ENCODE results near the gene SYNGR3. TPM values are rescaled to one million over a fixed set of nuclear protein-coding genes. Genes with fewer than 3 reads are reported as not detected.

The SYNGR3 gene

GRCh38 chr16:2042986-2043666 is 53.4 kb downstream of the SYNGR3 start:
- H3K4me2 ChIP-seq (ENCODE audit: low read length): no peak overlapping the region
- H3K4me1 ChIP-seq (ENCODE audit: control insufficient read depth, low read depth, low read length): peaks cover 2% of the 10 kb centered on the region
- H2BK120ac ChIP-seq (ENCODE audit: low read depth, low read length): no peak overlapping the region
- H3K27ac ChIP-seq (ENCODE audit: low read depth, low read length): no peak overlapping the region
- no peak overlapping the region for H3K4ac ChIP-seq (ENCODE audit: low read depth, low read length)
- no peak overlapping the region for H3K4me3 ChIP-seq (ENCODE audit: low read length)
- no peak overlapping the region for H3K18ac ChIP-seq (ENCODE audit: low read length)
- H3K27me3 ChIP-seq (ENCODE audit: insufficient read depth, low read length, poor library complexity): no peaks in the 10 kb centered on the region
- H2BK5ac ChIP-seq (ENCODE audit: low read length): no peak overlapping the region
- H4K8ac ChIP-seq (ENCODE audit: low read depth, low read length): no peak overlapping the region
- WGBS (ENCODE audit: extremely low coverage, insufficient coverage, low lambda C conversion rate): no CpG with 5 or more reads among the region's 11 CpGs
- no peaks in the 10 kb centered on the region for H3K79me2 ChIP-seq (ENCODE audit: control insufficient read depth, insufficient read depth, low read length)
- DNase-seq: no peak
- H2AK5ac ChIP-seq (ENCODE audit: low read length): no peak overlapping the region
- no peak overlapping the region for H2BK15ac ChIP-seq (replicated peaks; ENCODE audit: low read depth)
- H3K36me3 ChIP-seq (ENCODE audit: control insufficient read depth, insufficient read depth, low read length): no peaks in the 10 kb centered on the region
- no peak overlapping the region for H3K9ac ChIP-seq (ENCODE audit: low read length)
- no peak overlapping the region for H3K23ac ChIP-seq (ENCODE audit: low read length)
- H3K79me1 ChIP-seq (ENCODE audit: low read length): peaks cover 2% of the 10 kb centered on the region
- H4K5ac ChIP-seq (ENCODE audit: low read length): no peak overlapping the region
- H3K56ac ChIP-seq (ENCODE audit: low read length): no peak overlapping the region

Small RNA genes within 50 kb of the gene (small RNA-seq; reads per million reads assigned to genes)
- gene AC005363.2 (ENCODE audit: insufficient read depth): 0.90 reads per million
- not detected for gene RN7SL219P (ENCODE audit: insufficient read depth)
- not detected for gene SNORA10 (ENCODE audit: insufficient read depth)
- gene SNORA64 (ENCODE audit: insufficient read depth): not detected

All from mesendoderm (in vitro differentiated cells).